ENCODE measurements around the gene CLEC16A.

GRCh38 chr16:10920726-10921427 is 23.5 kb upstream of the CLEC16A start:
- TF ChIP-seq CREB1 (CRISPR knock-in tag; IDR thresholded peaks at IDR 0.05; ENCODE audit: low read depth), result no peak
- TF ChIP-seq CTCF (conservative IDR thresholded peaks at IDR 0.05; ENCODE audit: low read depth in 2 of 2), result no peak
- TF ChIP-seq EZH2phosphoT487 (IDR thresholded peaks at IDR 0.05; ENCODE audit: unreplicated experiment), result no peak
- TF ChIP-seq EZH2 (IDR thresholded peaks at IDR 0.05; ENCODE audit: low read depth, unreplicated experiment), result no peak
- no peak for TF ChIP-seq REST (IDR thresholded peaks at IDR 0.05; ENCODE audit: unreplicated experiment)

Data from GM23338 (cell line).